T-helper 1 cell treated with Interleukin-12 subunit alpha and Interleukin-12 subunit beta and Interleukin-4 antibody, amounts not matched to agents 30 μg/mL and 1 μg/mL, for 36 hours (primary cell): Measurements from ENCODE around the gene JMJD7.

ENCODE experiments used
- H3K27ac Mint-ChIP-seq: one replicate; pipeline ENCODE4 v1.8.0; 2021; ENCODE audit warnings: mild to moderate bottlenecking, mixed read lengths
- H3K27me3 Mint-ChIP-seq: one replicate; pipeline ENCODE4 v1.8.0; 2021; ENCODE audit warnings: low read depth, mixed read lengths
- H3K36me3 Mint-ChIP-seq: one replicate; pipeline ENCODE4 v1.8.0; 2021; ENCODE audit warnings: low read depth, mixed read lengths
- H3K4me1 Mint-ChIP-seq: one replicate; pipeline ENCODE4 v1.8.0; 2021; ENCODE audit warnings: low read depth, mixed read lengths
- H3K4me3 Mint-ChIP-seq: one replicate; pipeline ENCODE4 v1.8.0; 2021; ENCODE audit warnings: mild to moderate bottlenecking, moderate library complexity, mixed read lengths
- H3K9me3 Mint-ChIP-seq: one replicate; pipeline ENCODE4 v1.8.0; 2021; ENCODE audit warnings: mixed read lengths

The JMJD7 gene

DNA sequence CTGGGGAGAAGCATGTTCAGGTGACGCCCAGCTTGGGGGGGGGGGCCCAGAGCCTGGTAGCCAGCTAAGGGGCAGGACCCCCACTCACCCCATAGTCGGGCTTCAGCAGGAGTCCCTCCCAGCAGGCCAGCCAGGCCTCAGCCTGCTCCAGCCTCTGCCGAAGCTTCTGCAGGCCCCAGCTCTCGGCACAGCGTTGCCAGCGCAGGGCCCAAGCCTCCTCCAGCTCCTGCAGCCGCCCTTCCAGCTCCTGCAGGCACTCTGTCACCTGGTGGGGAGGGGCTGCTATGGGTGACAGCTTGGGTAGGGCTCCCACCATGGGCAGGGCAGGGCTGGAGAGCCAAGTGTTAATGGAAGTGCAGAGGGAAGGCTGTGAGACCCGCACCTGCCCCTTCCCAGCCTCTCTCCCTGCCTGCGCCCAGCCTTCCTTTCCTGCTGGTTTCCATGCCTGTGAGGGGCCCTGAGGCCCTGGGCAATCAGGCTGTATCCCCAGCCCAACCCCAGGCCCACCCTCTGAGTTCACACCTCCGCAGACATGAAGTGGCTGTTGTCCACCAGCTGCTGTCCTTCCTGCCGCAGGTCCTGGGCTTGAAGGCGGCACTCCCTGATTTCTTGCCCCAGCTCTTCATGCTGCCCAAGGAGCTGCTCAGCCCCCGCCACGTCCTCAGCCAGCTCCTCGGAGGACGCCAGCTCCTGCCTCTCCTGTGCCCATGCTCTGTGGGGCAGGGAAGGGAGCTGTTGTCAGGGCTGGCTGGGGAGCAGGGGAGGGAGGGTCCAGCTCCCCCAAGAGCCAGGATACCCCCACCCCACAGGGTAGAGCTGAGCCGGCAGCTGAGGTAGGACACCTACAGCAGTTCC is 25.1 kb downstream of the JMJD7 start:
- no peaks in the 10 kb centered on the region for H3K9me3 Mint-ChIP-seq
- H3K4me1 Mint-ChIP-seq: no peaks in the 10 kb centered on the region
- no peaks in the 10 kb centered on the region for H3K27me3 Mint-ChIP-seq
- H3K4me3 Mint-ChIP-seq: no peak overlapping the region
- H3K27ac Mint-ChIP-seq: no peak overlapping the region
- H3K36me3 Mint-ChIP-seq: peaks cover 4% of the 10 kb centered on the region

GRCh38 chr15:41853831-41854230 is 25.9 kb downstream of the JMJD7 start:
- H3K27me3 Mint-ChIP-seq: no peaks in the 10 kb centered on the region
- no peak overlapping the region for H3K4me3 Mint-ChIP-seq
- H3K9me3 Mint-ChIP-seq: no peaks in the 10 kb centered on the region
- no peak overlapping the region for H3K27ac Mint-ChIP-seq
- no peaks in the 10 kb centered on the region for H3K4me1 Mint-ChIP-seq
- H3K36me3 Mint-ChIP-seq: no peaks in the 10 kb centered on the region

DNA sequence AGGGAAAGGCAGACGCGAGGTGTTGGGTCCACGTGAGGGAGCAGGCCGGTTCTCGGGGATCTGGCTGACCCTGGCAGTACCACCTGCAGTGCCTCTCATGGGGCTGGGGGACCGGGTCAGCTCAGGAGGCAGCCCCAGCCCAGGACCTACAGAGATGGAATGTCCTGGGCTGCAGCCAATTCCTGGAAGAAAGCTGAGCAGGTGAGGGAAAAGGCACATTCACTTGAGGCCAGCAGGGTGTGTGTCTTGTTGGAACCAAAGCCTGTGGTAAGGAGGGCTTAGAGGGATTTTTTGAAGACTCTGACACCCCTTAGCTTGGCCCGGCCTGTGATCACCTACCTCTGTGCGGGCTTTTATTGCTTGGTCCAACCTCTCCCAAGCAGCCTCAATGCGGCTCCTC is 26.6 kb downstream of the JMJD7 start:
- Mint-ChIP-seq H3K27me3 (no peaks in the 10 kb centered on the region), H3K9me3 (no peaks in the 10 kb centered on the region), H3K36me3 (no peaks in the 10 kb centered on the region), H3K4me1 (no peaks in the 10 kb centered on the region), H3K27ac (no peak overlapping the region), H3K4me3 (no peak overlapping the region)

DNA sequence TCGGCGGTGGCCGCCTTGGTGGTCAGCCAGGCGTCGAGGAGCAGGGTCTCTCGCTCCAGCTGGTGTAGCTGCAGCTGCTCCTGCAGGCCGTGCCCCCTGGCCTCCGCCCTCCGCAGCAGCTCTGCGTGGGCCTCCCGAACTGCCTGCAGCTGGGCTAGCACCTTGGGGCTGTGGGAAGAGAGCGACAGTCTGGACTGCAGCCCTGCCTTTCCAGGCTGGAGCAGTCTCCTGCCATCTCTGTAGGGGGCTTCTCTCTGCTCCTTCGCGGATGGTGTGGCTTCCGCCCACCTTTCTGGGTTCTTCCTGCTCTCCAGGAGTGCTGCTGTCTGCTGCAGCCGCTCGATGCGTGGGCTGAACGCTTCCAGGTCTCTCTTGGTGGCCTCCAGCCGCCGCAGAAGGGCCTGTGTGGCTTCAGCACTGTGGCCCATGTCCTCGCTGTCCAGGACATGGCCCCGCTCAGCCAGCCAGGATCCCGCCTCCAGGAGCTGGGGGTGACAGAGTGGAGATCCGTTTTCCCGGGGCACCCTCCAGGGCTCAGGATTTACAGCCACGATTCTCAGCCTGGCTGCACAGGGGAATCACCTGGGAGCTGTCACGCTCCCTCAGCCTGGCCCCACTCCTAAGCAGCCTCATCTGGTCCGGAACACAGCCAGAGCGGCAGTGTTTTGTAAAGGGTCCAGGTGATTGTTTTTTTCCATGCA is 27.5 kb downstream of the JMJD7 start:
- Mint-ChIP-seq H3K9me3 (no peaks in the 10 kb centered on the region), H3K27me3 (no peaks in the 10 kb centered on the region), H3K4me3 (no peak overlapping the region), H3K36me3 (no peaks in the 10 kb centered on the region), H3K27ac (no peak overlapping the region), H3K4me1 (peaks cover 4% of the 10 kb centered on the region)

- no peaks in the 10 kb centered on the region for H3K9me3 Mint-ChIP-seq
- no peaks in the 10 kb centered on the region for H3K27me3 Mint-ChIP-seq
- no peak overlapping the region for H3K27ac Mint-ChIP-seq
- H3K4me3 Mint-ChIP-seq: no peak overlapping the region
- no peaks in the 10 kb centered on the region for H3K36me3 Mint-ChIP-seq
- H3K4me1 Mint-ChIP-seq: peaks cover 4% of the 10 kb centered on the region
Measured at GRCh38 chr15:41856262-41856661, 28.4 kb downstream of the JMJD7 start.

DNA sequence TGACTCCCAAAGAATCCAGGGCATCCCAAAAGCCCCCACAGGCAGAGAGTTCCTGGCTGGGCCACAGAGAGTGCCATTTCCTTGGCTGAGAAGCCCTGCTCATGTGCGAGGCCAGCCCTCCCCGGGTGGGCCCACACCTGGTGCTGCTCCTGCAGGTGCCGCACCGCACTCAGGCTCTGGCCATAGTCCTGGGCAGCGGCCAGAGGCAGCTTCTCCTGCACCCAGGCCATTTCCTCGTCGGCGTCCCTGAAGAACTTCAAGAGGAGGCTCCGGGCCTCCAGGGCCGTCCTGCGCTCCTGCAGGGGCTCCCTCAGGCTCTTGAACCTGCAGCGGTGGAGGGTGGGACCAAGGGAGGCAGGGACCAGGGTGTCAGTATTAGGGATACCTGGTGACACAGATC is 28.8 kb downstream of the JMJD7 start:
- Mint-ChIP-seq H3K4me1 (peaks cover 4% of the 10 kb centered on the region), H3K27me3 (no peaks in the 10 kb centered on the region), H3K4me3 (no peak overlapping the region), H3K27ac (no peak overlapping the region), H3K36me3 (no peaks in the 10 kb centered on the region), H3K9me3 (no peaks in the 10 kb centered on the region)

DNA sequence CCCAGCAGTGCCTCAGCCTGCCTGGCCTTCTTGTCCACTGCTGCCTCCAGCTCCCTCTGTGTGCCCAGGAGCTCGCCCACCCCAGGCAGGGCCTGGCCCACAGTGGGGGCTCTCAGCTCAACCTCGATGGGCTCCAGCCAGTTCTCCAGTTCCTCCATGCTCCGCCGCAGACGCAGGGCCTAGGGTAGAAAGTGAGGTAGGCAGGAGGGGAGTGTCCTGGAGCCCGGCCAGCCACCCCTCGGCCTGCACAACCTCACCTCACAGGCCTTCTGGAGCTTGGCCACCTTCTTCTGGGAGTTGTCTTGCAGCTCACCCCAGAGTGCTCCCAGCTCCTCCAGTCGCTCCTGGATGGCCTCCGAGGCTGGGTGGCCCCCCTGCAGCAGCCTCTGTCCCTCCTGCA is 29.4 kb downstream of the JMJD7 start:
- H3K36me3 Mint-ChIP-seq: no peaks in the 10 kb centered on the region
- H3K9me3 Mint-ChIP-seq: no peaks in the 10 kb centered on the region
- H3K27me3 Mint-ChIP-seq: no peaks in the 10 kb centered on the region
- no peak overlapping the region for H3K4me3 Mint-ChIP-seq
- peaks cover 4% of the 10 kb centered on the region for H3K4me1 Mint-ChIP-seq
- H3K27ac Mint-ChIP-seq: no peak overlapping the region

DNA sequence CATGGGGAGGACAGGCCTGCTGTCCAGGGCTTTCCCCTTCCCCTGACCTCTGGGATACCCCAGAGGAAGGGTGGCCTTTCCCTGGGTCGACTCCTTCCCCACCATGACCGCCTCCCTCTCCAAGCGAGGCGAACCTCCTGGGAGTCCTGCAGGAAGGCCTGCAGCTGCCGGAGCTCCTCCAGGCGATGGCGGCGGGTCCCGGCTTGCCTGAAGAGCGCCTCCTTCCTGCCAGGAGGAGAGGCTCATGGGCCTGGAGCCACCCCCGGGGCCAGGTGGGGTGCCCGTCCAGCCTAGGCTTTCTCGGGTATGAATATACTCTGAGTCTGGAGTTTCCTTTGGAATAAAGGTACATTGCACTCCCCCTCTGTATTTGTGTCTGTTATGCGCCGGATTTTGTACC is 30.9 kb downstream of the JMJD7 start:
- H3K9me3 Mint-ChIP-seq: no peaks in the 10 kb centered on the region
- no peaks in the 10 kb centered on the region for H3K36me3 Mint-ChIP-seq
- H3K4me1 Mint-ChIP-seq: peaks cover 7% of the 10 kb centered on the region
- H3K27ac Mint-ChIP-seq: no peak overlapping the region
- no peaks in the 10 kb centered on the region for H3K27me3 Mint-ChIP-seq
- no peak overlapping the region for H3K4me3 Mint-ChIP-seq

GRCh38 chr15:41860049-41860828 is 32.3 kb downstream of the JMJD7 start:
- Mint-ChIP-seq H3K4me1 (peaks cover 7% of the 10 kb centered on the region), H3K27ac (no peak overlapping the region), H3K4me3 (no peak overlapping the region)

DNA sequence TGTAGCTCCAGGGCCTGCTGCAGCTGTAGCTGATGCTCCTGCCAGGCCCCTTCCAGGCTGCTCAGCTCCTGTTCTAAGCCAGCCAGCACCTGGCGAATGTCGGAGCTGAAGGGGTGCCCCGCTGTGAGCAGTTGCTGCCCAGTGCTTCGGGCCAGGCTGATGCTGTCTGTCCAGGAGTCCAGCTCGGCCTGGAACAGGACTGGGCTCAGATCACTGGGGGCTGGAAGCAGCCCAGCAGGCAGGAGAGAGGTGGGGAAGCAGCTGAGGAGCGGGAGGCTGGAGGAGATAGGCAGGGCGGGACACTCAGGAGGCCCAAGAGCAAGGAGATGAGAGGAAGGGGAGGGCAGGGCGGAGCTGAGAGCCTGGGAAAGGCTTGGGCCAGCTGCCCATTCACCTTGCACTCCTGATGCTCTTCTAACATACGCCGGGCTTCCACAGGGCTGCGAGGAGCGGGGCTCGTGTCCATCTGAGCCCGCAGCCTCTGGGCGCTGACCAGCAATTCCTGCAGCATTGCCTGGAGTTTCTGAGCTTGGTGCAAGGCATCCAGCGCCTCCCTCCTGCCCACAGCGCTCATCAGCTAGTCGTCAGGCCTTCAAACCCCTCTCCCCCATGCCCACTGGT is 34.0 kb downstream of the JMJD7 start:
- no peak overlapping the region for H3K4me3 Mint-ChIP-seq
- H3K9me3 Mint-ChIP-seq: no peaks in the 10 kb centered on the region
- no peak overlapping the region for H3K27ac Mint-ChIP-seq
- H3K27me3 Mint-ChIP-seq: no peaks in the 10 kb centered on the region
- no peaks in the 10 kb centered on the region for H3K36me3 Mint-ChIP-seq
- H3K4me1 Mint-ChIP-seq: peaks cover 7% of the 10 kb centered on the region

More at GRCh38 chr15:41860049-41860828, 32.3 kb downstream of the JMJD7 start:
- no peaks in the 10 kb centered on the region for H3K9me3 Mint-ChIP-seq
- no peaks in the 10 kb centered on the region for H3K36me3 Mint-ChIP-seq
- H3K27me3 Mint-ChIP-seq: no peaks in the 10 kb centered on the region

DNA sequence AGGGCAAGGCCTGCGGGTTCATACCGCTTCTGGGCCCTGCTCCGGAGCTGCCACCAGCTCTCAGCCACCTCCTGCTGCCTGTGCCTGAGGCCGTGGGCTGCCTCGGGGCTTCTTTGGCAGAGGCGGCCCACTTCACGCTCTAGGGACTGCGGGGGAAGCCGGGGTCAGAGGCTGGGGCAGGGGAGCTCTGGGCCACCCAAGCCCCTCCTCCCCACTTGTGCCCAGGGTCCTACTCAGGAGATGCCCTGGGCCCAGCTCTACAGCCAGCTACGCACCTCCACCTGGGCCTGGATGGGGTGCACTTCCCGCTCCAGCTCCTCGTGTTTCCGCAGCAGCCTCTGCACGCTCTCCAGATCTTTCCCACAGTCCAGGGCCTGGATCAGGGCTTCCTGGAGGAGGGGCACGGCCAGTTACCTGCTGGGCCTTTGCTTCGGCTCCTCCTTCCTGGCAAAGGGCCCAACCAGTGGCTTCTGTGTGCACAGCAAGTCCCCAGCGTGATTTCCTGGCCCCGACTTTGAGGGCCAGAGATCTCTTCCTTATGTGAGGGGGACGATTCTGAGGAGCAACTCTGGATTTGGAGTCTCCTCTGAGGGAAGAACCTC is 34.7 kb downstream of the JMJD7 start:
- H3K27ac Mint-ChIP-seq: no peak overlapping the region
- H3K36me3 Mint-ChIP-seq: no peaks in the 10 kb centered on the region
- no peak overlapping the region for H3K4me3 Mint-ChIP-seq
- no peaks in the 10 kb centered on the region for H3K27me3 Mint-ChIP-seq
- H3K9me3 Mint-ChIP-seq: no peaks in the 10 kb centered on the region
- H3K4me1 Mint-ChIP-seq: peaks cover 7% of the 10 kb centered on the region

DNA sequence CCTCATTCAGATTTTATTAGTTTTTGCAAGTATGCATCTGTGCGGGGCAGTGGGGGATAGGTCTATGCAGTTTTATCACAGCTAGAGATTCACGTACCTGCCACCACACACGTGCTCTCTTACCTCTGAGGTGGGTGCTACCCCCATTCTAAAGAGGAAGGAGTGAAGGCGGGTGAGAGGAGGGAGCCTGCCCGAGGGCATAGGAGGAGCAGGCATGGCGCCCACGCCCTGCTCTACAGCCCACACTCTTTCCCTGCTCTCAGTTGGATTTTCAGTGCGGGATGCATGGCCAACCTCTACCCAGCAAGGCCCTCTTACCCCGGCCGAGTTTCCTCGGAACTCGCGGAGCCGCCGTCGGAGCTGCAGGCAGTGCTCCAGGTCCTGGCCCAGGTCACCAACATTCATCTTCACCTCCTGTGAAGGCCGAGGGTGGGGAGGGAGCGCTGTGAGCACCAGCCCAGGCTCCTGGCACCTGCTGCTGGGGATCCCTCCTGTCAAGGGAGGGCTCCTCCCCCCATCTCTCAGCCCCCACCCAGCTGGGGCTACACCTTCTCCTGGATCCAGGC is 37.7 kb downstream of the JMJD7 start:
- Mint-ChIP-seq H3K36me3 (peaks cover 2% of the 10 kb centered on the region), H3K27me3 (no peaks in the 10 kb centered on the region), H3K4me3 (no peak overlapping the region), H3K4me1 (peaks cover 4% of the 10 kb centered on the region), H3K27ac (no peak overlapping the region), H3K9me3 (no peaks in the 10 kb centered on the region)

DNA sequence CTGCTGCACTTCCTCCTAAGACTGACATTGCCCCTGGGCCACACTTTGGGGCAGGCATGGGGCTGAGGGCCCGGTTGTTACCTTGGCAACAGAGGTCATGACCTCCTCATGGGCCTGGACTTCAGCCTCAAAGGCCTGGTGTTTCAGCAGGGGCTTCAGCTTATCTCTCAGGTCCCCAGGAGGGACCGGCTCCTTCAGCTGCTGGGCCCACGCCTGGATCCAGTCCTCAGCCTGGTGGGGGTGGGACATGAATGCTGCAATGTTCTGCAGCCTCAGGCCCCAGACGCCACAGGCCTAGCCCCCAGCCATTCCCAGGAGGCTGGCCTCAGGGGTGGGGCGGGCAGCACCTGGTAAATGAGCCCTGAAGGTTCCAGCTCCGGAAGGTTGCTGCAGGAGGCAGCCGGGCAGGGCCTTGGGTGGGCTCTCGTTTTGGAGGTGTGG is 38.4 kb downstream of the JMJD7 start:
- Mint-ChIP-seq H3K9me3 (no peaks in the 10 kb centered on the region), H3K4me1 (peaks cover 5% of the 10 kb centered on the region), H3K36me3 (peaks cover 2% of the 10 kb centered on the region), H3K4me3 (no peak overlapping the region), H3K27me3 (no peaks in the 10 kb centered on the region), H3K27ac (no peak overlapping the region)
